ENCODE measurements around the gene KDM2B.

The KDM2B gene

DNA sequence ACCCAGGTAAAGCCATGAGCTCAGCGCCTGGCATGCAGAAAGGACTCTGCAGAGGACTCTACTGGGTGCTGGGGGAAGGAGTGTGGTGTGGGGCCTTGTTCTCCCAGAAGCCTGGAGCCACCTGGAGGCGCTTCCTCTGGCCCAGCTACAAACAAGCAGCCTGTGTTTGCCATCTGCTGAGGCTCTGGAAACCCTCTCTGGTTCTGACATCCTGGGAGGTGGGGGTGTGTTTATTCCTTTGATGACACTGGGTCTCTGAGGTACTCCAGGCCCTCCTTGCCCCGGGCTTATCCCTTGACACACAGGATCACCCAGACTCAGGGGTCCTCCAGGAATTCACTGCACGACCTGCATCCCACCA is 136.0 kb downstream of the KDM2B start:
- Histone ChIP-seq H3K4me1 (peaks cover 13 to 31% (median 24%) of the 10 kb centered on the region in 10 experiments), H3K4me3 (no peak overlapping the region), H3K27me3 (no peaks in the 10 kb centered on the region), H3K9me3 (replicated peaks in 1 of 11) (peaks cover 0 to 15% (median 8%) of the 10 kb centered on the region in 11 experiments; a peak in 12 of 22 replicates), H3K4me2 (no peak overlapping the region), H3K27ac (peak overlapping the region in 1 of 11 experiments; percentile 38; a peak in 2 of 22 replicates), H3K36me3 (peaks cover 77 to 100% (median 95%) of the 10 kb centered on the region in 11 experiments), H3K9ac (0 out of 22 replicates have a peak overlapping the region, but pooled peaks of 1 of the 11 experiments have one; percentile 22), H4K20me1 (peaks cover 18 to 91% (median 75%) of the 10 kb centered on the region in 11 experiments; a peak in 21 of 22 replicates)
- TF ChIP-seq Cebpa-rat (IDR thresholded peaks at IDR 0.05): no peak

DNA sequence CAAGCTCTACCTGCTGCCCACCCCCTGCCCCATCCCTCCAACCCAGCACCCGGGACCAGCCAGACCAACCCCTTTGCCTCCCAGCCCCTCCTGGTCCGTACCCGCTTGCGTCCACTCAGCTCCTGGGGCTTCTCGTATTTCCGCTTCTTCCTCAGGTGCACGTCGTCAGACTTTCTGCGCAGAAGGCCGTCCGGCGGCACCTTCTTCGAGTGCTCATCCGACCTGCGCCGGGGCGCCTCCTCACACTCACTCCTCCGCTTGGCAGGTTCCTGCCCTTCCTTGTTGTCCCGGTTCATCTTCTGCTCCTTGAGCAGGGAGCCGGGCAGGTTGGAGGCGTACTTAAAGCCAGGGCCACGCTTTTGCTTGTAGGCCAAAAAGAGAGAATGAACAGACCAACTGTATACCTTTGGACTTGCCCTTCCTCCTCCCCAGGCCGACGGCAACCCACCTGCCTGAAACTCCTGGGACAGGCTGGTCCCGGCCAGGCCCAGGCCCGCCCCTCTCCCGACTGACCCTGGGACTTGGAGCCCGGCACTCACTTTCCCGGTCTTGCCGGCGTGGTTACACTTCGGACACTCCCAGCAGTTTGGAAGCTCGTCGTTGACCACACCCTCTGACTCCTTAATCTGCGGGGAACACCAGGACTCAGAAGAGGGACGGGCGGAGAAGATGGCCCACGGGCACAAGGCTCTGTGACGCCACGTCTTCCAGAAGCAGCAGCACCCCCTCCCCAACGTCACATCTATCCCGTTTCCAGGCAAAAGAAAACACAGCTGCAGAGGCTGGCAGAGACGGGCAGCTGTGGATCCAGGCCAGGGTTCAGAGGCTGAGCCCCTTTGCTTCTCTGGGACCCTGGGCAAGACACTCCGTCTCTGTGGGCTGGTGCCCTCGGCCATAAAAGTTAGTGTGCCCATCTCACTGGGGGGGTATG is 136.6 kb downstream of the KDM2B start:
- Histone ChIP-seq H3K27me3 (no peaks in the 10 kb centered on the region), H4K20me1 (peaks cover 18 to 85% (median 69%) of the 10 kb centered on the region in 11 experiments; a peak in 21 of 22 replicates), H3K27ac (peak overlapping the region in 2 of 11 experiments; percentile 35 to 38; a peak in 4 of 22 replicates), H3K4me3 (no peak overlapping the region), H3K9ac (0 out of 22 replicates have a peak overlapping the region, but pooled peaks of 1 of the 11 experiments have one; percentile 18), H3K9me3 (replicated peaks in 1 of 11) (peaks cover 0 to 22% (median 14%) of the 10 kb centered on the region in 11 experiments; a peak in 14 of 22 replicates), H3K4me1 (peaks cover 8 to 26% (median 21%) of the 10 kb centered on the region in 10 experiments), H3K4me2 (no peak overlapping the region), H3K36me3 (peaks cover 78 to 100% (median 97%) of the 10 kb centered on the region in 11 experiments)
- TF ChIP-seq Cebpa-rat (IDR thresholded peaks at IDR 0.05): no peak

GRCh38 chr12:121443193-121443870 is 137.5 kb downstream of the KDM2B start:
- H4K20me1 ChIP-seq: peaks cover 10 to 76% (median 60%) of the 10 kb centered on the region in 11 experiments; a peak in 21 of 22 replicates
- H3K4me2 ChIP-seq: no peak overlapping the region
- H3K27me3 ChIP-seq: no peaks in the 10 kb centered on the region
- H3K9me3 ChIP-seq (replicated peaks in 1 of 11): peaks cover 0 to 30% (median 23%) of the 10 kb centered on the region in 11 experiments; a peak in 18 of 22 replicates
- 0 out of 22 replicates have a peak overlapping the region, but pooled peaks of 1 of the 11 experiments have one; percentile 18 for H3K9ac ChIP-seq
- H3K27ac ChIP-seq: peak overlapping the region in 2 of 11 experiments; percentile 29 to 33; a peak in 3 of 22 replicates
- TF ChIP-seq Cebpa-rat (IDR thresholded peaks at IDR 0.05): no peak
- peaks cover 78 to 100% (median 97%) of the 10 kb centered on the region in 11 experiments for H3K36me3 ChIP-seq
- no peak overlapping the region for H3K4me3 ChIP-seq
- peaks cover 5 to 19% (median 14%) of the 10 kb centered on the region in 10 experiments; a peak in 18 of 20 replicates for H3K4me1 ChIP-seq

- Histone ChIP-seq H3K27ac (peak overlapping the region in 2 of 11 experiments; percentile 29; a peak in 4 of 22 replicates), H3K4me2 (no peak overlapping the region), H3K4me3 (no peak overlapping the region), H3K9ac (no peak overlapping the region), H3K4me1 (peaks cover 3 to 17% (median 12%) of the 10 kb centered on the region in 10 experiments; a peak in 17 of 20 replicates), H4K20me1 (peaks cover 9 to 66% (median 50%) of the 10 kb centered on the region in 11 experiments; a peak in 21 of 22 replicates), H3K27me3 (no peaks in the 10 kb centered on the region), H3K9me3 (replicated peaks in 1 of 11) (peaks cover 0 to 41% (median 33%) of the 10 kb centered on the region in 11 experiments; a peak in 19 of 22 replicates), H3K36me3 (peaks cover 82 to 100% (median 97%) of the 10 kb centered on the region in 11 experiments)
- TF ChIP-seq Cebpa-rat (IDR thresholded peaks at IDR 0.05): no peak
Measured at GRCh38 chr12:121442028-121442948, 138.5 kb downstream of the KDM2B start.

GRCh38 chr12:121441555-121441954 is 139.3 kb downstream of the KDM2B start:
- Histone ChIP-seq H3K9ac (no peak overlapping the region), H3K4me2 (no peak overlapping the region), H3K27me3 (no peaks in the 10 kb centered on the region), H3K4me1 (peaks cover 3 to 15% (median 4%) of the 10 kb centered on the region in 10 experiments; a peak in 17 of 20 replicates), H4K20me1 (peaks cover 9 to 58% (median 42%) of the 10 kb centered on the region in 11 experiments; a peak in 21 of 22 replicates), H3K27ac (no peak overlapping the region), H3K9me3 (replicated peaks in 1 of 11) (peaks cover 6 to 48% (median 40%) of the 10 kb centered on the region in 11 experiments), H3K4me3 (no peak overlapping the region), H3K36me3 (peaks cover 89 to 100% (median 98%) of the 10 kb centered on the region in 11 experiments)
- TF ChIP-seq Cebpa-rat (IDR thresholded peaks at IDR 0.05): no peak

GRCh38 chr12:121440768-121441167 is 140.1 kb downstream of the KDM2B start:
- H3K4me2 ChIP-seq: no peak overlapping the region
- no peak overlapping the region for H3K4me3 ChIP-seq
- TF ChIP-seq Cebpa-rat (IDR thresholded peaks at IDR 0.05): no peak
- H3K27me3 ChIP-seq: no peaks in the 10 kb centered on the region
- no peak overlapping the region for H3K9ac ChIP-seq
- peaks cover 9 to 52% (median 35%) of the 10 kb centered on the region in 11 experiments; a peak in 21 of 22 replicates for H4K20me1 ChIP-seq
- H3K4me1 ChIP-seq: peaks cover 0 to 17% (median 0%) of the 10 kb centered on the region in 10 experiments; a peak in 5 of 20 replicates
- H3K27ac ChIP-seq: no peak overlapping the region
- peaks cover 7 to 54% (median 44%) of the 10 kb centered on the region in 11 experiments for H3K9me3 ChIP-seq (replicated peaks in 1 of 11)
- peaks cover 94 to 100% (median 100%) of the 10 kb centered on the region in 11 experiments for H3K36me3 ChIP-seq

- peaks cover 94 to 100% (median 100%) of the 10 kb centered on the region in 11 experiments for H3K36me3 ChIP-seq
- TF ChIP-seq Cebpa-rat (IDR thresholded peaks at IDR 0.05): no peak
- H3K9ac ChIP-seq: no peak overlapping the region
- no peak overlapping the region for H3K4me2 ChIP-seq
- peaks cover 0 to 17% (median 0%) of the 10 kb centered on the region in 10 experiments; a peak in 4 of 20 replicates for H3K4me1 ChIP-seq
- no peak overlapping the region for H3K4me3 ChIP-seq
- H4K20me1 ChIP-seq: peaks cover 5 to 51% (median 24%) of the 10 kb centered on the region in 11 experiments; a peak in 21 of 22 replicates
- H3K9me3 ChIP-seq (replicated peaks in 1 of 11): peaks cover 7 to 54% (median 44%) of the 10 kb centered on the region in 11 experiments
- H3K27ac ChIP-seq: no peak overlapping the region
- no peaks in the 10 kb centered on the region for H3K27me3 ChIP-seq
Measured at GRCh38 chr12:121439715-121440114, 141.1 kb downstream of the KDM2B start.
